H9 (cell line): ENCODE data around the gene SCNM1. TPM values are rescaled to one million over a fixed set of nuclear protein-coding genes. Genes with fewer than 3 reads are reported as not detected.

ENCODE experiments used
- DNase-seq: peaks from one replicate; pipeline ENCODE4 v3.0.0-alpha.2; 2017
- H2AFZ ChIP-seq: one replicate; pipeline ENCODE4 v1.6.1; 2013; ENCODE audit warnings: mild to moderate bottlenecking, low read length, control low read depth, moderate library complexity
- H2AK5ac ChIP-seq: 2 replicates; pipeline ENCODE4 v1.6.1; 2013; ENCODE audit warnings: low read length, control low read depth, mixed read lengths; ENCODE audit not compliant: insufficient read length
- H2BK120ac ChIP-seq: one replicate; pipeline ENCODE4 v1.6.1; 2013; ENCODE audit warnings: low read depth, mild to moderate bottlenecking, low read length, control low read depth, inconsistent platforms; ENCODE audit not compliant: poor library complexity, severe bottlenecking
- H2BK12ac ChIP-seq: 2 replicates; pipeline ENCODE4 v1.6.1; 2013; ENCODE audit warnings: low read length, control low read depth, mixed read lengths, low read depth; ENCODE audit not compliant: insufficient read length
- H2BK15ac ChIP-seq: 2 replicates; pipeline ENCODE4 v1.6.1; 2013; ENCODE audit warnings: low read depth, low read length, control low read depth
- H2BK20ac ChIP-seq: one replicate; pipeline ENCODE4 v1.6.1; 2013; ENCODE audit warnings: low read depth, mild to moderate bottlenecking, low read length, control low read depth, inconsistent platforms; ENCODE audit not compliant: poor library complexity, severe bottlenecking
- H2BK5ac ChIP-seq: 2 replicates; pipeline ENCODE4 v1.6.1; 2013; ENCODE audit warnings: low read length, control low read depth, mixed read lengths; ENCODE audit not compliant: insufficient read length
- H3K14ac ChIP-seq: 2 replicates; pipeline ENCODE4 v1.6.1; 2013; ENCODE audit warnings: low read length, control low read depth; ENCODE audit not compliant: insufficient read depth
- H3K18ac ChIP-seq: 2 replicates; pipeline ENCODE4 v1.6.1; 2013; ENCODE audit warnings: low read depth, mild to moderate bottlenecking, mixed read lengths, low read length, control low read depth; ENCODE audit not compliant: insufficient read length
- H3K23ac ChIP-seq: 2 replicates; pipeline ENCODE4 v1.6.1; 2013; ENCODE audit warnings: low read length, control low read depth, mixed read lengths, low read depth; ENCODE audit not compliant: insufficient read length
- H3K23me2 ChIP-seq: 2 replicates; pipeline ENCODE4 v1.6.1; 2013; ENCODE audit warnings: low read depth, mild to moderate bottlenecking, mixed read lengths, low read length, control low read depth; ENCODE audit not compliant: insufficient read length, poor library complexity, severe bottlenecking
- H3K27ac ChIP-seq: 2 replicates; pipeline ENCODE4 v1.5.1; 2013; ENCODE audit warnings: low read length, control low read depth, mixed read lengths, low read depth; ENCODE audit not compliant: insufficient read length
- H3K27me3 ChIP-seq: 2 replicates; pipeline ENCODE4 v1.6.1; 2013; ENCODE audit warnings: low read length, control low read depth, inconsistent platforms; ENCODE audit not compliant: insufficient read depth
- H3K4ac ChIP-seq: 2 replicates; pipeline ENCODE4 v1.6.1; 2013; ENCODE audit warnings: low read depth, mild to moderate bottlenecking, control low read depth, inconsistent platforms, low read length, moderate library complexity
- H3K4me1 ChIP-seq: 2 replicates; pipeline ENCODE4 v1.6.1; 2013; ENCODE audit warnings: low read length, control low read depth, inconsistent platforms; ENCODE audit not compliant: insufficient read depth
- H3K4me2 ChIP-seq: 2 replicates; pipeline ENCODE4 v1.6.1; 2013; ENCODE audit warnings: low read length, control low read depth, mixed read lengths; ENCODE audit not compliant: insufficient read length, insufficient read depth
- H3K56ac ChIP-seq: 2 replicates; pipeline ENCODE4 v1.6.1; 2013; ENCODE audit warnings: low read depth, mild to moderate bottlenecking, mixed read lengths, low read length, control low read depth; ENCODE audit not compliant: insufficient read length
- H3K79me1 ChIP-seq: 2 replicates; pipeline ENCODE4 v1.6.1; 2013; ENCODE audit warnings: low read depth, mild to moderate bottlenecking, moderate library complexity, low read length, control low read depth, inconsistent platforms; ENCODE audit not compliant: insufficient read depth, poor library complexity, severe bottlenecking
- H3K79me2 ChIP-seq: 2 replicates; pipeline ENCODE4 v1.6.1; 2013; ENCODE audit warnings: low read length, control low read depth, inconsistent platforms; ENCODE audit not compliant: insufficient read depth
- H3K9ac ChIP-seq: 2 replicates; pipeline ENCODE4 v1.6.1; 2013; ENCODE audit warnings: low read length, control low read depth, mixed read lengths; ENCODE audit not compliant: insufficient read length; ENCODE audit errors: extremely low read depth
- H3K9me3 ChIP-seq: one replicate; pipeline ENCODE4 v1.6.1; 2013; ENCODE audit warnings: low read depth, low read length, inconsistent platforms; ENCODE audit not compliant: control insufficient read depth
- H3T11ph ChIP-seq: one replicate; pipeline ENCODE4 v1.6.1; 2013; ENCODE audit warnings: mild to moderate bottlenecking, low read length, control low read depth, inconsistent platforms
- H4K20me1 ChIP-seq: one replicate; pipeline ENCODE4 v1.6.1; 2013; ENCODE audit not compliant: control insufficient read depth, insufficient read length, insufficient read depth
- H4K5ac ChIP-seq: 2 replicates; pipeline ENCODE4 v1.6.1; 2013; ENCODE audit warnings: low read depth, mild to moderate bottlenecking, mixed read lengths, low read length, control low read depth; ENCODE audit not compliant: insufficient read length
- H4K8ac ChIP-seq: replicated peaks from 2 replicates; pipeline ENCODE4 v1.6.1; 2013; ENCODE audit warnings: low read length, control low read depth, mixed read lengths, low read depth; ENCODE audit not compliant: insufficient read length
- H4K91ac ChIP-seq: 2 replicates; pipeline ENCODE4 v1.6.1; 2013; ENCODE audit warnings: low read depth, mild to moderate bottlenecking, moderate library complexity, mixed read lengths, low read length, control low read depth; ENCODE audit not compliant: insufficient read length
- H3K27ac Mint-ChIP-seq, 3 experiments: 2 replicates in 2 of 3; 3 replicates in 1 of 3; pipeline ENCODE4 v1.8.0; 2020 to 2021; ENCODE audit warnings: mixed read lengths in 3 of 3, mild to moderate bottlenecking in 1 of 3, moderate library complexity in 1 of 3
- H3K27me3 Mint-ChIP-seq: 2 replicates; pipeline ENCODE4 v1.8.0; 2021; ENCODE audit warnings: low read depth, mild to moderate bottlenecking, moderate library complexity, mixed read lengths
- H3K36me3 Mint-ChIP-seq, 3 experiments: 2 replicates in 2 of 3; 3 replicates in 1 of 3; pipeline ENCODE4 v1.8.0; 2020 to 2021; ENCODE audit warnings: low read depth in 3 of 3, mixed read lengths in 3 of 3; ENCODE audit not compliant: insufficient read depth in 1 of 3
- H3K4me1 Mint-ChIP-seq, 2 experiments: 2 replicates each; pipeline ENCODE4 v1.8.0; 2020; ENCODE audit warnings: mixed read lengths in 2 of 2
- H3K4me3 Mint-ChIP-seq, 2 experiments: 2 replicates in 1 of 2; 3 replicates in 1 of 2; pipeline ENCODE4 v1.8.0; 2020 to 2021; ENCODE audit warnings: mild to moderate bottlenecking in 2 of 2, mixed read lengths in 2 of 2, moderate library complexity in 1 of 2
- H3K9me3 Mint-ChIP-seq, 2 experiments: 2 replicates in 1 of 2; 3 replicates in 1 of 2; pipeline ENCODE4 v1.8.0; 2020; ENCODE audit warnings: mild to moderate bottlenecking in 2 of 2, mixed read lengths in 2 of 2, moderate library complexity in 1 of 2
- WGBS: extraction: QIAGEN DNeasy Blood & Tissue Kit; methylation state at CpG from one replicate; pipeline ENCODE4 v1.1.7; 2013; ENCODE audit warnings: missing lambda C conversion rate, low lambda C conversion rate, mixed read lengths; ENCODE audit not compliant: insufficient read length; ENCODE audit errors: extremely low coverage; 5-methylcytosine and 5-hydroxymethylcytosine counted together
- total RNA-seq: library from RNA; stranded (reverse); gene quantifications from 2 replicates; pipeline ENCODE4 v1.2.1, GENCODE V29; 2021
- TF ChIP-seq, protein P1 (sequence below): fragments of 200-600 bp; sonication (generic); conservative IDR thresholded peaks from 3 replicates; pipeline ENCODE4 v1.8.0; 2021; ENCODE audit warnings: antibody characterized with exemption, mild to moderate bottlenecking

SCNM1 gene
- total RNA-seq, 1 experiment from 2014 or later: 60.5 TPM

DNA sequence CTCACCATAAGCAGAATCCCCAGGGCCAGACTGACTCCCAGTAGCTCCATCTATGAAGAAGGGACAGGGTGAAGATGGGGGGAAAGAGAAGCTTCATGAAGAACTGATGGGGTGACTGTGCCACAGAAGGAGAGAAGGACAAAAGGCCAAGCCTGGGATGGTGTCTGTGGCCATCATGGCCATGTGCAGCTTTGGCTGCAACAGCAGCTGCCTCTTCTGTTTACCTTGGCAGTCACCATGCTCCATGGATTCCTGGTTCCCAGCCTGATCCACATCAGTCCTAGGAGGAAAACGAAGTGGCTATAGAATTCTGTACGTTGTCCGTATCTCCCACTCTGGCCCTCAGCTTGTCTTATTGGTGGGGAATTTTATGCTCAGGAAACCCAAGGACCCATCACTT lies 31.5 kb upstream of the SCNM1 start:
- Histone ChIP-seq H3K9me3 (no peaks in the 10 kb centered on the region), H3K18ac (no peak overlapping the region), H2BK20ac (no peak overlapping the region), H3K4me2 (no peak overlapping the region), H2BK120ac (no peak overlapping the region), H3K4me1 (no peaks in the 10 kb centered on the region), H4K20me1 (no peaks in the 10 kb centered on the region), H3T11ph (no peak overlapping the region), H2BK5ac (no peak overlapping the region), H3K23me2 (peaks cover 15% of the 10 kb centered on the region), H3K27me3 (no peaks in the 10 kb centered on the region; the same call in 1 of the 2 replicates), H4K8ac (no peak overlapping the region), H2BK15ac (no peak overlapping the region), H2AK5ac (no peak overlapping the region), H3K4ac (no peak overlapping the region), H3K79me1 (no peaks in the 10 kb centered on the region), H2BK12ac (no peak overlapping the region), H3K9ac (no peak overlapping the region), H2AFZ (no peak overlapping the region), H3K23ac (no peak overlapping the region), H3K79me2 (no peaks in the 10 kb centered on the region), H3K56ac (no peak overlapping the region), H3K14ac (no peak overlapping the region), H4K91ac (no peak overlapping the region), H3K27ac (no peak overlapping the region), H4K5ac (no peak overlapping the region)
- H3K27ac Mint-ChIP-seq: no peak overlapping the region; a peak in 1 of 7 replicates
- no peaks in the 10 kb centered on the region for H3K9me3 Mint-ChIP-seq
- peaks cover 12% of the 10 kb centered on the region for H3K27me3 Mint-ChIP-seq
- H3K4me1 Mint-ChIP-seq: peaks cover 14 to 19% of the 10 kb centered on the region in 2 experiments
- TF ChIP-seq, protein P1, sequence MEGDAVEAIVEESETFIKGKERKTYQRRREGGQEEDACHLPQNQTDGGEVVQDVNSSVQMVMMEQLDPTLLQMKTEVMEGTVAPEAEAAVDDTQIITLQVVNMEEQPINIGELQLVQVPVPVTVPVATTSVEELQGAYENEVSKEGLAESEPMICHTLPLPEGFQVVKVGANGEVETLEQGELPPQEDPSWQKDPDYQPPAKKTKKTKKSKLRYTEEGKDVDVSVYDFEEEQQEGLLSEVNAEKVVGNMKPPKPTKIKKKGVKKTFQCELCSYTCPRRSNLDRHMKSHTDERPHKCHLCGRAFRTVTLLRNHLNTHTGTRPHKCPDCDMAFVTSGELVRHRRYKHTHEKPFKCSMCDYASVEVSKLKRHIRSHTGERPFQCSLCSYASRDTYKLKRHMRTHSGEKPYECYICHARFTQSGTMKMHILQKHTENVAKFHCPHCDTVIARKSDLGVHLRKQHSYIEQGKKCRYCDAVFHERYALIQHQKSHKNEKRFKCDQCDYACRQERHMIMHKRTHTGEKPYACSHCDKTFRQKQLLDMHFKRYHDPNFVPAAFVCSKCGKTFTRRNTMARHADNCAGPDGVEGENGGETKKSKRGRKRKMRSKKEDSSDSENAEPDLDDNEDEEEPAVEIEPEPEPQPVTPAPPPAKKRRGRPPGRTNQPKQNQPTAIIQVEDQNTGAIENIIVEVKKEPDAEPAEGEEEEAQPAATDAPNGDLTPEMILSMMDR: no peak
- no peak for DNase-seq
- H3K36me3 Mint-ChIP-seq: peaks cover 15 to 43% (median 36%) of the 10 kb centered on the region in 3 experiments
- no peak overlapping the region; a peak in 1 of 5 replicates for H3K4me3 Mint-ChIP-seq
- no CpG with 5 or more reads among the region's 3 CpGs for WGBS
